HCT116 (cell line): ENCODE measurements around the gene WBP2NL.

Source experiments
- CEBPB ChIP-seq: IDR thresholded peaks from 2 replicates; pipeline ENCODE4 v1.6.1; 2012; ENCODE audit warnings: low read depth
- CTCF ChIP-seq, 3 experiments: fragments of 200-600 bp in 1 of 3; sonication (generic) in 1 of 3; IDR thresholded peaks in 2 of 3; conservative IDR thresholded peaks in 1 of 3; 2 replicates each; pipeline ENCODE4 v1.5.1; 2012 to 2017; ENCODE audit warnings: low read depth in 2 of 3, low read length in 2 of 3, antibody characterized with exemption in 1 of 3, borderline replicate concordance in 1 of 3, control low read depth in 1 of 3, mild to moderate bottlenecking in 1 of 3, mixed read lengths in 1 of 3, mixed run types in 1 of 3, moderate library complexity in 1 of 3; ENCODE audit not compliant: insufficient read depth in 1 of 3
- EGR1 ChIP-seq: IDR thresholded peaks from 2 replicates; pipeline ENCODE4 v1.6.1; 2012; ENCODE audit warnings: low read depth
- ELF1 ChIP-seq: IDR thresholded peaks from 2 replicates; pipeline ENCODE4 v1.6.1; 2012; ENCODE audit warnings: low read depth, borderline replicate concordance
- EZH2 ChIP-seq: fragments of 200-600 bp; sonication (generic); IDR thresholded peaks from 2 replicates; pipeline ENCODE4 v1.6.1; 2017; ENCODE audit warnings: antibody characterized with exemption, mixed run types
- EZH2phosphoT487 ChIP-seq: fragments of 200-600 bp; IDR thresholded peaks from 2 replicates; pipeline ENCODE4 v1.6.1; 2018; ENCODE audit warnings: antibody characterized with exemption, borderline replicate concordance
- FOSL1 ChIP-seq: IDR thresholded peaks from 2 replicates; pipeline ENCODE4 v1.6.1; 2012; ENCODE audit warnings: low read depth
- POLR2A ChIP-seq: IDR thresholded peaks from 2 replicates; pipeline ENCODE4 v1.7.0; 2011; ENCODE audit warnings: borderline replicate concordance; ENCODE audit not compliant: insufficient read depth, insufficient read length; ENCODE audit errors: extremely low read depth
- POLR2AphosphoS5 ChIP-seq: IDR thresholded peaks from 2 replicates; pipeline ENCODE4 v1.6.1; 2011; ENCODE audit warnings: mild to moderate bottlenecking, low read depth, low read length, moderate library complexity
- RAD21 ChIP-seq: IDR thresholded peaks from 2 replicates; pipeline ENCODE4 v1.6.1; 2012; ENCODE audit warnings: low read depth, mild to moderate bottlenecking
- TCF7L2 ChIP-seq: IDR thresholded peaks from 2 replicates; pipeline ENCODE4 v1.7.0; 2011; ENCODE audit warnings: borderline replicate concordance, inconsistent platforms; ENCODE audit not compliant: insufficient read depth, insufficient read length; ENCODE audit errors: extremely low read depth
- ZNF274 ChIP-seq: fragments of 200-500 bp; sonication (Bioruptor generic); IDR thresholded peaks from 2 replicates; pipeline ENCODE4 v1.6.1; 2014; ENCODE audit warnings: mild to moderate bottlenecking, low read depth, low read length, inconsistent platforms
- TF ChIP-seq, protein P1 (sequence below): IDR thresholded peaks from 2 replicates; pipeline ENCODE4 v1.6.1; 2012
- TF ChIP-seq, protein P2 (sequence below): IDR thresholded peaks from 2 replicates; pipeline ENCODE4 v1.6.1; 2012; ENCODE audit warnings: low read depth

GRCh38 chr22:42068291-42068690 lies 69.7 kb downstream of the WBP2NL start:
- TF ChIP-seq POLR2AphosphoS5 (no peak), CTCF (IDR thresholded peaks at IDR 0.05 in 2 of 3, conservative IDR thresholded peaks at IDR 0.05 in 1 of 3; ENCODE audit: borderline replicate concordance in 1 of 3, insufficient read depth in 1 of 3, low read depth in 2 of 3, low read length in 2 of 3) (no peak), CEBPB (no peak), POLR2A (no peak), RAD21 (no peak), EZH2phosphoT487 (no peak), EGR1 (no peak), FOSL1 (no peak), TCF7L2 (no peak), EZH2 (no peak), ELF1 (no peak), ZNF274 (no peak)
- TF ChIP-seq, protein P1, sequence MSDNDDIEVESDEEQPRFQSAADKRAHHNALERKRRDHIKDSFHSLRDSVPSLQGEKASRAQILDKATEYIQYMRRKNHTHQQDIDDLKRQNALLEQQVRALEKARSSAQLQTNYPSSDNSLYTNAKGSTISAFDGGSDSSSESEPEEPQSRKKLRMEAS, result no peak
- TF ChIP-seq, protein P2, sequence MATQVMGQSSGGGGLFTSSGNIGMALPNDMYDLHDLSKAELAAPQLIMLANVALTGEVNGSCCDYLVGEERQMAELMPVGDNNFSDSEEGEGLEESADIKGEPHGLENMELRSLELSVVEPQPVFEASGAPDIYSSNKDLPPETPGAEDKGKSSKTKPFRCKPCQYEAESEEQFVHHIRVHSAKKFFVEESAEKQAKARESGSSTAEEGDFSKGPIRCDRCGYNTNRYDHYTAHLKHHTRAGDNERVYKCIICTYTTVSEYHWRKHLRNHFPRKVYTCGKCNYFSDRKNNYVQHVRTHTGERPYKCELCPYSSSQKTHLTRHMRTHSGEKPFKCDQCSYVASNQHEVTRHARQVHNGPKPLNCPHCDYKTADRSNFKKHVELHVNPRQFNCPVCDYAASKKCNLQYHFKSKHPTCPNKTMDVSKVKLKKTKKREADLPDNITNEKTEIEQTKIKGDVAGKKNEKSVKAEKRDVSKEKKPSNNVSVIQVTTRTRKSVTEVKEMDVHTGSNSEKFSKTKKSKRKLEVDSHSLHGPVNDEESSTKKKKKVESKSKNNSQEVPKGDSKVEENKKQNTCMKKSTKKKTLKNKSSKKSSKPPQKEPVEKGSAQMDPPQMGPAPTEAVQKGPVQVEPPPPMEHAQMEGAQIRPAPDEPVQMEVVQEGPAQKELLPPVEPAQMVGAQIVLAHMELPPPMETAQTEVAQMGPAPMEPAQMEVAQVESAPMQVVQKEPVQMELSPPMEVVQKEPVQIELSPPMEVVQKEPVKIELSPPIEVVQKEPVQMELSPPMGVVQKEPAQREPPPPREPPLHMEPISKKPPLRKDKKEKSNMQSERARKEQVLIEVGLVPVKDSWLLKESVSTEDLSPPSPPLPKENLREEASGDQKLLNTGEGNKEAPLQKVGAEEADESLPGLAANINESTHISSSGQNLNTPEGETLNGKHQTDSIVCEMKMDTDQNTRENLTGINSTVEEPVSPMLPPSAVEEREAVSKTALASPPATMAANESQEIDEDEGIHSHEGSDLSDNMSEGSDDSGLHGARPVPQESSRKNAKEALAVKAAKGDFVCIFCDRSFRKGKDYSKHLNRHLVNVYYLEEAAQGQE, result no peak
